ENCODE measurements around the gene RSPO3. TPM values are rescaled to one million over a fixed set of nuclear protein-coding genes. Genes with fewer than 3 reads are reported as not detected.
A peak's percentile ranks its signal among the peaks of the same experiment; 100 is the strongest.
"Not testable (repeated sequence)": the region's sequence is repeated elsewhere in the genome, so short reads cannot be mapped to it uniquely, and the experiment has no call there.

Gene RSPO3
- total RNA-seq, 1 experiment from 2014 or later: not detected

DNA sequence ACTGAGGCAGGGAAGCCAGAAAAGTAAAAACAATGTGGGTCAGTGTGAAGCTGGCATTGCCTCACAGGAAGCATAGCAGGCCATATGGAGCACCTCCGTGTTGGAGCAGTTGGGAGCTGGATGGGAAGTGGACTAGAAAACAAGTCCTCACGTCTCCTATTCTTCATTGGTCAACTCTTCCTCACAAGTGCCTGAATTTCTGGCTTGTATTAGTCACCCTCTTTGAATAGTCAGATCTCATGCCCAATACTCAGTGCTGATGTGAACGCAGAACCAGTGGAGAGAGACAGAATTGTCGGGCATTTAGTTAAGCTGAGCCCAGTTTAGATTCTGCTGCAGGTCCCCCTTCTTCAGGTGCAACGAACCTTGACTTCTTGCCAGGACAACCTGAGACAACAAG is 22.3 kb upstream of the RSPO3 start:
- no TSS peak for BruUV-seq (replicated peaks)
- Histone ChIP-seq H3K36me3 (ENCODE audit: low read depth, low read length) (no peaks in the 10 kb centered on the region), H3K9me2 (replicated peaks; ENCODE audit: low read length) (no peaks in the 10 kb centered on the region), H2AFZ (ENCODE audit: low read length) (no peak overlapping the region), H3K9ac (ENCODE audit: low read length) (no peak overlapping the region), H3K79me2 (ENCODE audit: low read length) (no peaks in the 10 kb centered on the region), H3K27me3 (ENCODE audit: low read length) (peaks cover 24% of the 10 kb centered on the region; the same call in 1 of the 2 replicates), H4K20me1 (ENCODE audit: low read length) (no peaks in the 10 kb centered on the region), H3K27ac (ENCODE audit: low read length) (no peak overlapping the region), H3K4me2 (ENCODE audit: low read length) (no peak overlapping the region), H3K9me3 (ENCODE audit: low read length) (no peaks in the 10 kb centered on the region), H3F3A (ENCODE audit: low read length, unreplicated experiment) (no peaks in the 10 kb centered on the region), H3K4me3 (ENCODE audit: low read length) (no peak overlapping the region), H3K4me1 (ENCODE audit: insufficient read depth, low read length) (no peaks in the 10 kb centered on the region)
- no peak for DNase-seq
- CTCF ChIA-PET: interaction anchor here (0.6 kb wide), 1 partner anchor 171 kb away, joined by 8 read pairs; the partner anchor contains the start of gene RNF146
- intact Hi-C loops (cut with micrococcal nuclease): no loop called here
- no peak for ATAC-seq
- POLR2A ChIA-PET (ENCODE audit: unreplicated experiment): no interaction called here
- TF ChIP-seq, protein P1, sequence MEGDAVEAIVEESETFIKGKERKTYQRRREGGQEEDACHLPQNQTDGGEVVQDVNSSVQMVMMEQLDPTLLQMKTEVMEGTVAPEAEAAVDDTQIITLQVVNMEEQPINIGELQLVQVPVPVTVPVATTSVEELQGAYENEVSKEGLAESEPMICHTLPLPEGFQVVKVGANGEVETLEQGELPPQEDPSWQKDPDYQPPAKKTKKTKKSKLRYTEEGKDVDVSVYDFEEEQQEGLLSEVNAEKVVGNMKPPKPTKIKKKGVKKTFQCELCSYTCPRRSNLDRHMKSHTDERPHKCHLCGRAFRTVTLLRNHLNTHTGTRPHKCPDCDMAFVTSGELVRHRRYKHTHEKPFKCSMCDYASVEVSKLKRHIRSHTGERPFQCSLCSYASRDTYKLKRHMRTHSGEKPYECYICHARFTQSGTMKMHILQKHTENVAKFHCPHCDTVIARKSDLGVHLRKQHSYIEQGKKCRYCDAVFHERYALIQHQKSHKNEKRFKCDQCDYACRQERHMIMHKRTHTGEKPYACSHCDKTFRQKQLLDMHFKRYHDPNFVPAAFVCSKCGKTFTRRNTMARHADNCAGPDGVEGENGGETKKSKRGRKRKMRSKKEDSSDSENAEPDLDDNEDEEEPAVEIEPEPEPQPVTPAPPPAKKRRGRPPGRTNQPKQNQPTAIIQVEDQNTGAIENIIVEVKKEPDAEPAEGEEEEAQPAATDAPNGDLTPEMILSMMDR (conservative IDR thresholded peaks at IDR 0.05; ENCODE audit: low read depth, low read length): no peak
- TF ChIP-seq EZH2 (IDR thresholded peaks at IDR 0.05; ENCODE audit: low read length, unreplicated experiment) (no peak), EZH2phosphoT487 (IDR thresholded peaks at IDR 0.05; ENCODE audit: borderline replicate concordance, low read length) (no peak)

DNA sequence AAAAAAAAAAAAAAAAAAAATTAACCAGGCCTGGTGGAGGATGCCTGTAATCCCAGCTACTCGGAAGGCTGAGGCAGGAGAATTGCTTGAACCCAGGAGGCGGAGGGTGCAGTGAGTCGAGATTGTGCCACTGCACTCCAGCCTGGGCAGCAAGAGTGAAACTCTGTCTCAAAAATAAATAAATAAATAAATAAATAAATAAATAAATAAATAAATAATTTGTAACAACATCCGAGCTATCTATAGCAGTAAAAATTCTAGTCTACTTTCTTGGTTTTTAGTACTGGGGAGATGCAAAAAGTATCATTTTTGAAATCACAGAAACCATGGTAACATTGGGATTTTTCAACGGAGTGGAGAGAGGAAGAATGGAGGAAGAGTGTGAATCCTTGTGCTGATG is 21.0 kb upstream of the RSPO3 start:
- H3K4me2 ChIP-seq (ENCODE audit: low read length); H3K9me3 ChIP-seq (ENCODE audit: low read length); POLR2A ChIA-PET (ENCODE audit: unreplicated experiment); H3K9me2 ChIP-seq (replicated peaks; ENCODE audit: low read length); CTCF ChIA-PET; H3K79me2 ChIP-seq (ENCODE audit: low read length); ATAC-seq; BruUV-seq (replicated peaks); DNase-seq; intact Hi-C loops (cut with micrococcal nuclease); H4K20me1 ChIP-seq (ENCODE audit: low read length); H3K27ac ChIP-seq (ENCODE audit: low read length); H3F3A ChIP-seq (ENCODE audit: low read length, unreplicated experiment); H3K4me1 ChIP-seq (ENCODE audit: insufficient read depth, low read length); H3K4me3 ChIP-seq (ENCODE audit: low read length); H2AFZ ChIP-seq (ENCODE audit: low read length); H3K36me3 ChIP-seq (ENCODE audit: low read depth, low read length); H3K9ac ChIP-seq (ENCODE audit: low read length): not testable (repeated sequence)
- H3K27me3 ChIP-seq (ENCODE audit: low read length): peaks cover 24% of the 10 kb centered on the region; the same call in 1 of the 2 replicates

DNA sequence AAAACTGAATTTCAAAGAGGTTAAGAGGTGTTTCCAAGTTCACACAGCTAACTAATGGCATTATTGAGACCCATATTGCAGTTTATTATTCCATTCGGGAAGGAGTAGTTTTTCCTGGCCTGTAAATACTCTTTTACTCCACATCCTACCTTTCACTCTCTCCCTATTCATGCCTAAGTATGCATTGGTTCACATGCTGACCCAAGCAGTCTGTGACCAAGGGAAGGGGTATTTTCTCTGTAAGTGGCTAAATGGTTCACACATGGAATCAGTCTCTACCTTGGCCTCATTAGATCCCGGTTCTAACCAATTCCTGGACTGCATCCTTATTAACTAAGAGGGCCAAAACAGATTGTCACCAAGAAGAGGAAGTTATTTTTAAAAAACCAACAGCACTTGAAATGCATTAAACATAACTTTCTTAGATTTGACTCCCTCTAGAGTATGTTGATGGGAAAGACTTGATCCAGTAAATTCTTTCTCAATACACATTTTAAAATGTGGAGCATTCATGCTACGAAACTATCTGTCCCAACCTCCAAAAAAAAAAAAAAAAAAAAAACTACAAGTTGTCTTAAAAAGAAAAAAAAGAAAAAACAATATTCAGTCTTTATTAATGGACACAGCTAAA is 17.8 kb upstream of the RSPO3 start:
- no peaks in the 10 kb centered on the region for H3K4me1 ChIP-seq (ENCODE audit: insufficient read depth, low read length)
- POLR2A ChIA-PET (ENCODE audit: unreplicated experiment): no interaction called here
- BruUV-seq (replicated peaks): no TSS peak

More for the DNA sequence above, 17.8 kb upstream of the RSPO3 start:
- Histone ChIP-seq H3K27ac (ENCODE audit: low read length) (no peak overlapping the region), H3K36me3 (ENCODE audit: low read depth, low read length) (no peaks in the 10 kb centered on the region), H3F3A (ENCODE audit: low read length, unreplicated experiment) (no peaks in the 10 kb centered on the region), H4K20me1 (ENCODE audit: low read length) (no peaks in the 10 kb centered on the region), H3K4me2 (ENCODE audit: low read length) (no peak overlapping the region), H3K9ac (ENCODE audit: low read length) (no peak overlapping the region), H2AFZ (ENCODE audit: low read length) (no peak overlapping the region), H3K9me2 (replicated peaks; ENCODE audit: low read length) (no peaks in the 10 kb centered on the region), H3K4me3 (ENCODE audit: low read length) (no peak overlapping the region), H3K9me3 (ENCODE audit: low read length) (no peaks in the 10 kb centered on the region), H3K27me3 (ENCODE audit: low read length) (peaks cover 23% of the 10 kb centered on the region; the same call in 1 of the 2 replicates), H3K79me2 (ENCODE audit: low read length) (no peaks in the 10 kb centered on the region)
- no peak; the same call in 1 of the 2 replicates for ATAC-seq
- intact Hi-C loops (cut with micrococcal nuclease): no loop called here
- CTCF ChIA-PET: no interaction called here
- peak; percentile 16 for DNase-seq
- TF ChIP-seq, protein P1 (conservative IDR thresholded peaks at IDR 0.05; ENCODE audit: low read depth, low read length): peak; percentile 47; the same call in 1 of the 2 replicates
- TF ChIP-seq EZH2phosphoT487 (IDR thresholded peaks at IDR 0.05; ENCODE audit: borderline replicate concordance, low read length): no peak
- TF ChIP-seq EZH2 (IDR thresholded peaks at IDR 0.05; ENCODE audit: low read length, unreplicated experiment): no peak

All from PC-3 (cell line).